Measurements from ENCODE around the gene DHRS7B. TPM values are rescaled to one million over a fixed set of nuclear protein-coding genes. Genes with fewer than 3 reads are reported as not detected.
A peak's percentile ranks its signal among the peaks of the same experiment; 100 is the strongest.

Gene DHRS7B
- total and polyA plus RNA-seq, 10 donors = 13.3 to 31.3 (median 18.7) TPM

GRCh38 chr17:21211825-21212479, 85.2 kb downstream of the DHRS7B start:
- no peaks in the 10 kb centered on the region for H3K27me3 ChIP-seq (replicated peaks in 1 of 7)
- peak overlapping the region in 4 of 8 donors; percentile 82 to 99 (median 94) for H3K4me3 ChIP-seq
- peaks cover 31 to 90% (median 63%) of the 10 kb centered on the region in 6 donors for H3K4me1 ChIP-seq
- intact Hi-C loops (cut with DNase I; ENCODE audit: low total_unique reads) = loop anchor here (10.0 kb wide), 1 partner anchor 77 kb away; no protein-coding TSS in a partner anchor
- 77 to 85% (median 83%) methylated on average over 9 of the region's 9 CpGs for WGBS, 5 donors
- H3K27ac ChIP-seq = peak overlapping the region in 1 of 8 donors; percentile 54
- TF ChIP-seq, protein P1, sequence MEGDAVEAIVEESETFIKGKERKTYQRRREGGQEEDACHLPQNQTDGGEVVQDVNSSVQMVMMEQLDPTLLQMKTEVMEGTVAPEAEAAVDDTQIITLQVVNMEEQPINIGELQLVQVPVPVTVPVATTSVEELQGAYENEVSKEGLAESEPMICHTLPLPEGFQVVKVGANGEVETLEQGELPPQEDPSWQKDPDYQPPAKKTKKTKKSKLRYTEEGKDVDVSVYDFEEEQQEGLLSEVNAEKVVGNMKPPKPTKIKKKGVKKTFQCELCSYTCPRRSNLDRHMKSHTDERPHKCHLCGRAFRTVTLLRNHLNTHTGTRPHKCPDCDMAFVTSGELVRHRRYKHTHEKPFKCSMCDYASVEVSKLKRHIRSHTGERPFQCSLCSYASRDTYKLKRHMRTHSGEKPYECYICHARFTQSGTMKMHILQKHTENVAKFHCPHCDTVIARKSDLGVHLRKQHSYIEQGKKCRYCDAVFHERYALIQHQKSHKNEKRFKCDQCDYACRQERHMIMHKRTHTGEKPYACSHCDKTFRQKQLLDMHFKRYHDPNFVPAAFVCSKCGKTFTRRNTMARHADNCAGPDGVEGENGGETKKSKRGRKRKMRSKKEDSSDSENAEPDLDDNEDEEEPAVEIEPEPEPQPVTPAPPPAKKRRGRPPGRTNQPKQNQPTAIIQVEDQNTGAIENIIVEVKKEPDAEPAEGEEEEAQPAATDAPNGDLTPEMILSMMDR (IDR thresholded peaks at IDR 0.05 in 8 of 11, conservative IDR thresholded peaks at IDR 0.05 in 3 of 11) = no peak
- TF ChIP-seq POLR2A (IDR thresholded peaks at IDR 0.05) = no peak
- no peak for TF ChIP-seq POLR2AphosphoS5 (IDR thresholded peaks at IDR 0.05)
- H3K36me3 ChIP-seq = peaks cover 0 to 42% (median 31%) of the 10 kb centered on the region in 6 donors
- no peaks in the 10 kb centered on the region for H3K9me3 ChIP-seq
- no peak for DNase-seq

DNA sequence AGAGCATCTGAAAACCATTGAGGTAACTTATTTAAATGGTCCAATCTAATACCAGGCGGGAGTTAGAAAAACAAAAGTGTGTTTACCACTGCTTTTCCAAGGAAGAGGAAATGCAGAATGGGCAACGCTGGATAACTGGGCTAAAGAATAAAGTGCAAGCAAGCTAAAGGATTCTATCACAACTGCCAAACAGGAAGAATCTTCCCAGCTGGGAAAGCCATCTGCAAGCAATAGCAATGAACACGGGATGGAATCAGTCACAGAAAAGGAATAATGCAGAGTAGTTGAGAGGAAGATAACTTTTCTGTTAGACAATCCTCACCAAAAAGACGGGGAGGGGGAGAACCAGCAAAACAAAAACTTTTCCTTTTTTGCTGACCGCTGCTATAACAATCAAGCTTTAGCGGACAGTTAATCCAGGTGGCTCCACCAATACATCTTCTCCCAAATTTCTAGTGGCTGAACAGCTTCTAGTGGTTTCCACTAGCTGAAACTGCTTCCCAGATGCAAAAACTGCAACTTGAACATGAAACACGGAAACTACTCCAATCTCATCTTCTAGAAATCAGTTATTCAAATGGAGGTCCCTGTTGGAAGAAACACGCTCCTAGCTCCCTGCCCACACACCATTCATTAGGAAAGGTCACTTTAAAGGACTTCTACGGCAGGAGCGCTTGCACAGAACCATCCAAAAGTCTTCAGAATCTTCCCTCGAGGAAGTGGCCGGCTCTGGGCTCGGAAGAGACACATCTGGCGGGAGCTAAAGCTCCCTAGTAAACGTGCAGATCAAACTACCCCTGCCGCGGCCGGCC, 86.3 kb downstream of the DHRS7B start:
- peak overlapping the region; percentile 90 to 98 (median 94) for H3K27ac ChIP-seq
- TF ChIP-seq, protein P1 (IDR thresholded peaks at IDR 0.05 in 8 of 11, conservative IDR thresholded peaks at IDR 0.05 in 3 of 11) = no peak
- TF ChIP-seq POLR2A (IDR thresholded peaks at IDR 0.05) (no peak), POLR2AphosphoS5 (IDR thresholded peaks at IDR 0.05) (no peak)
- no peak for DNase-seq
- peak overlapping the region; percentile 82 to 99 (median 98) for H3K4me3 ChIP-seq
- intact Hi-C loops (cut with DNase I; ENCODE audit: low total_unique reads) = loop anchor here (10.0 kb wide), 1 partner anchor 78 kb away; no protein-coding TSS in a partner anchor
- H3K36me3 ChIP-seq = peaks cover 0 to 31% (median 22%) of the 10 kb centered on the region in 6 donors
- peaks cover 31 to 83% (median 64%) of the 10 kb centered on the region in 6 donors for H3K4me1 ChIP-seq
- H3K27me3 ChIP-seq (replicated peaks in 1 of 7) = no peaks in the 10 kb centered on the region
- WGBS, 5 donors = 8 to 12% (median 9%) methylated on average over 18 of the region's 18 CpGs
- no peaks in the 10 kb centered on the region for H3K9me3 ChIP-seq

GRCh38 chr17:21213638-21214014, 86.9 kb downstream of the DHRS7B start:
- Histone ChIP-seq H3K4me1 (peaks cover 31 to 80% (median 64%) of the 10 kb centered on the region in 6 donors), H3K4me3 (peak overlapping the region; percentile 82 to 99 (median 98)), H3K36me3 (peaks cover 0 to 26% (median 17%) of the 10 kb centered on the region in 6 donors), H3K27me3 (replicated peaks in 1 of 7) (no peaks in the 10 kb centered on the region), H3K27ac (peak overlapping the region; percentile 90 to 98 (median 94)), H3K9me3 (no peaks in the 10 kb centered on the region)
- intact Hi-C loops (cut with DNase I; ENCODE audit: low total_unique reads) = loop anchor here (10.0 kb wide), 1 partner anchor 79 kb away; no protein-coding TSS in a partner anchor
- WGBS, 5 donors = 0 to 2% (median 1%) methylated on average over 10 to 35 of the region's 35 CpGs
- TF ChIP-seq POLR2AphosphoS5 (IDR thresholded peaks at IDR 0.05) = no peak
- peak; percentile 93 for DNase-seq

GRCh38 chr17:21214015-21214776, 87.4 kb downstream of the DHRS7B start, which contains the start of gene TMEM11:
TSS of gene TMEM11 (minus strand) at chr17:21214161. CDS start at chr17:21214152, 9 bp downstream.
- Histone ChIP-seq H3K36me3 (peaks cover 0 to 20% (median 13%) of the 10 kb centered on the region in 6 donors), H3K9me3 (no peaks in the 10 kb centered on the region), H3K27me3 (replicated peaks in 1 of 7) (no peaks in the 10 kb centered on the region), H3K27ac (peak within 1 kb of the TSS; percentile 90 to 98 (median 94)), H3K4me1 (peaks cover 31 to 80% (median 63%) of the 10 kb centered on the region in 6 donors), H3K4me3 (peak within 1 kb of the TSS; percentile 82 to 99 (median 98))
- TF ChIP-seq, protein P1 (IDR thresholded peaks at IDR 0.05 in 8 of 11, conservative IDR thresholded peaks at IDR 0.05 in 3 of 11) = peak in 8 of 11 experiments; percentile 5 to 70 (median 46)
- peak in 2 of 3 donors; percentile 19 to 75 for TF ChIP-seq POLR2A (IDR thresholded peaks at IDR 0.05)
- TF ChIP-seq POLR2AphosphoS5 (IDR thresholded peaks at IDR 0.05) = peak; percentile 92 to 96 (median 95)
- intact Hi-C loops (cut with DNase I; ENCODE audit: low total_unique reads) = loop anchor here (10.0 kb wide), 1 partner anchor 79 kb away; no protein-coding TSS in a partner anchor
- DNase-seq = peak; percentile 99
- 0 to 1% (median 0%) methylated on average over 19 to 76 of the region's 76 CpGs for WGBS, 5 donors

All from spleen (tissue), 11 donors.